Measurements from ENCODE around the gene PRKG1. TPM values are rescaled to one million over a fixed set of nuclear protein-coding genes. Genes with fewer than 3 reads are reported as not detected.

The PRKG1 gene
- total and polyA plus RNA-seq, 2 of the 4 experiments (the other 2 are of a cell fraction) = 3.5 to 18.3 TPM

- Histone ChIP-seq H4K91ac (ENCODE audit: insufficient read depth, low read depth, low read length) (no peak overlapping the region), H3K9me1 (ENCODE audit: insufficient read depth, low read length) (no peaks in the 10 kb centered on the region; the same call in 1 of the 2 replicates), H3K18ac (ENCODE audit: low read depth, low read length) (peak overlapping the region; percentile 12; the same call in 1 of the 2 replicates), H3K4ac (ENCODE audit: low read depth, low read length) (no peak overlapping the region), H2BK5ac (ENCODE audit: low read depth, low read length, poor library complexity, severe bottlenecking) (peak overlapping the region; percentile 28), H3K27ac (ENCODE audit: insufficient read depth, low read length) (no peak overlapping the region), H2BK20ac (ENCODE audit: low read depth, low read length) (no peak overlapping the region), H2AFZ (replicated peaks; ENCODE audit: low read length, poor library complexity) (no peak overlapping the region), H4K8ac (ENCODE audit: low read depth in 2 of 2, low read length in 2 of 2) (no peak overlapping the region), H2BK120ac (ENCODE audit: low read depth, low read length) (no peak overlapping the region), H2AK9ac (replicated peaks; ENCODE audit: low read depth, low read length, poor library complexity) (no peak overlapping the region), H3K79me1 (ENCODE audit: low read depth in 1 of 2, low read length in 2 of 2) (no peaks in the 10 kb centered on the region), H3K14ac (replicated peaks; ENCODE audit: low read depth, low read length) (peak overlapping the region; percentile 52; the same call in 1 of the 2 replicates), H2BK15ac (ENCODE audit: low read depth, low read length) (no peak overlapping the region), H3K9ac (ENCODE audit: low read depth, low read length) (no peak overlapping the region), H4K5ac (ENCODE audit: low read depth, low read length) (no peak overlapping the region), H3K23ac (ENCODE audit: low read depth, low read length) (no peak overlapping the region), H3K56ac (ENCODE audit: extremely low read depth, insufficient read depth, low read length) (no peak overlapping the region), H2AK5ac (ENCODE audit: low read depth, low read length) (no peak overlapping the region), H4K20me1 (ENCODE audit: insufficient read depth, low read length) (no peaks in the 10 kb centered on the region), H3K27me3 (ENCODE audit: control insufficient read depth, insufficient read depth, low read length) (no peaks in the 10 kb centered on the region), H3K4me1 (ENCODE audit: control insufficient read depth, insufficient read depth, low read length) (peaks cover 5% of the 10 kb centered on the region), H3K4me3 (ENCODE audit: insufficient read depth, low read depth, low read length) (no peak overlapping the region), H3K9me3 (ENCODE audit: control insufficient read depth, insufficient read depth, low read length) (no peaks in the 10 kb centered on the region), H3K4me2 (ENCODE audit: low read depth, low read length) (no peak overlapping the region), H3K36me3 (ENCODE audit: control insufficient read depth, insufficient read depth, low read length) (no peaks in the 10 kb centered on the region)
- dilution Hi-C loops (cut with HindIII; ENCODE audit: low sequenced_read_pairs, unreplicated experiment) (no loop called here), intact Hi-C loops (cut with micrococcal nuclease) (no loop called here), in situ Hi-C loops (cut with MboI; ENCODE audit: low sequenced_read_pairs) (no loop called here)
- WGBS, 2 experiments (ENCODE audit: extremely low coverage in 2 of 2, insufficient read length in 1 of 2) = 100% methylated on average over 1 of the region's 4 CpGs; no CpG with 5 or more reads in 1 of the 2 experiments
- DNase-seq = peak; percentile 9
- no TSS peak for BruUV-seq (replicated peaks)
- ATAC-seq (ENCODE audit: low read depth) = peak; percentile 59
- no peak for TF ChIP-seq RFX5 (IDR thresholded peaks at IDR 0.05; ENCODE audit: low read depth, low read length)
- TF ChIP-seq MAFK (IDR thresholded peaks at IDR 0.05; ENCODE audit: low read depth, low read length) = peak; percentile 85
- CTCF ChIA-PET = no interaction called here
- POLR2A ChIA-PET (ENCODE audit: unreplicated experiment) = interaction anchor here (0.6 kb wide), 1 partner anchor 9 kb away, joined by 3 read pairs; no protein-coding TSS in a partner anchor
Measured at GRCh38 chr10:51786016-51786683, 711.9 kb downstream of the PRKG1 start.
